ENCODE data around the gene TEX28.
"Not testable (repeated sequence)": the region's sequence is repeated elsewhere in the genome, so short reads cannot be mapped to it uniquely, and the experiment has no call there.

The TEX28 gene

GRCh38 chrX:154310616-154311536 is 16.0 kb upstream of the TEX28 start:
- DNase-seq (ENCODE audit: low spot score): no peak

- no peak for DNase-seq (ENCODE audit: low spot score)
Observed at GRCh38 chrX:154309041-154309775, 14.3 kb upstream of the TEX28 start.

GRCh38 chrX:154308108-154308946 is 13.4 kb upstream of the TEX28 start:
- peak; percentile 64 for DNase-seq (ENCODE audit: low spot score)

- no peak for DNase-seq (ENCODE audit: low spot score)
Observed at GRCh38 chrX:154307202-154307601, 12.3 kb upstream of the TEX28 start.

GRCh38 chrX:154305541-154306205 is 10.7 kb upstream of the TEX28 start:
- DNase-seq (ENCODE audit: low spot score): no peak

GRCh38 chrX:154304846-154305245 is 9.9 kb upstream of the TEX28 start:
- no peak for DNase-seq (ENCODE audit: low spot score)

GRCh38 chrX:154303476-154303875 is 8.6 kb upstream of the TEX28 start:
- DNase-seq (ENCODE audit: low spot score): no peak

GRCh38 chrX:154302998-154303397 is 8.1 kb upstream of the TEX28 start:
- DNase-seq (ENCODE audit: low spot score): not testable (repeated sequence)

GRCh38 chrX:154300816-154301215 is 5.9 kb upstream of the TEX28 start:
- no peak for DNase-seq (ENCODE audit: low spot score)

GRCh38 chrX:154298312-154298711 is 3.4 kb upstream of the TEX28 start:
- no peak for DNase-seq (ENCODE audit: low spot score)

GRCh38 chrX:154296731-154297130 is 1.8 kb upstream of the TEX28 start:
- DNase-seq (ENCODE audit: low spot score): no peak

GRCh38 chrX:154295664-154296310 is 863 bp upstream of the TEX28 start, which contains the start of gene TKTL1:
TSS of gene TKTL1 (plus strand) at chrX:154295795. CDS start at chrX:154295860, 65 bp downstream.
- no peak for DNase-seq (ENCODE audit: low spot score)

GRCh38 chrX:154286406-154286805 is 8.5 kb downstream of the TEX28 start:
- not testable (repeated sequence) for DNase-seq (ENCODE audit: low spot score)

GRCh38 chrX:154284489-154285338 is 10.2 kb downstream of the TEX28 start:
- not testable (repeated sequence) for DNase-seq (ENCODE audit: low spot score)

- DNase-seq (ENCODE audit: low spot score): not testable (repeated sequence)
Observed at GRCh38 chrX:154269245-154269644, 25.7 kb downstream of the TEX28 start.

- DNase-seq (ENCODE audit: low spot score): not testable (repeated sequence)
Observed at GRCh38 chrX:154263072-154263471, 31.9 kb downstream of the TEX28 start.

GRCh38 chrX:154258711-154259110 is 36.2 kb downstream of the TEX28 start:
- not testable (repeated sequence) for DNase-seq (ENCODE audit: low spot score)

- DNase-seq (ENCODE audit: low spot score): not testable (repeated sequence)
Observed at GRCh38 chrX:154257282-154257681, 37.6 kb downstream of the TEX28 start, which contains the start of gene OPN1MW3. TSS of gene OPN1MW3 (plus strand) at chrX:154257582. CDS start at chrX:154257620, 38 bp downstream.

GRCh38 chrX:154248076-154248475 is 46.8 kb downstream of the TEX28 start:
- DNase-seq (ENCODE audit: low spot score): not testable (repeated sequence)

Data from ecto neural progenitor cell (in vitro differentiated cells).